ENCODE results near the gene MPG. TPM values are rescaled to one million over a fixed set of nuclear protein-coding genes. Genes with fewer than 3 reads are reported as not detected.

Gene MPG
- total RNA-seq, 2 donors from 2014 or later, result 111 to 138 TPM

DNA sequence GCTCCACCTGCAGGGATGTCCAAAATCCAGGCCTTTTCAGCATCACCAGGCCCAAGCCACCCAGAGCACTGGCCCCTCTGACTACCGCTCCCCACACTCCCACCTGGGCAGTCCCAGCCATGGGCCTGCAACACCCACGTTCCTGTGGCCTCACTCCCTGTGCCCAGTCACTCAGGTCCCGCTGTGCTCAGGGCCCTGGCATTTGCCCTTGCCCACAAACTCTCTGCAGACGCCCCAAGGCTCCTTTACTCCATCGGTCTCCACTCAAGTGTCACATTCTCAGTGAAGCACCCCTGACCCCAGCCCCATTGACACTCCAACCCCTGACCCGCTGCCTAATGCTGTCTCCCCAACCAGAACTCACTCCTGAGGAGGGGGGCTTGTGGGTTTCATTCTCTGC is 23.6 kb downstream of the MPG start:
- H3K9me3 ChIP-seq, result no peaks in the 10 kb centered on the region
- DNase-seq (ENCODE audit: low spot score), result no peak
- TF ChIP-seq, protein P1, sequence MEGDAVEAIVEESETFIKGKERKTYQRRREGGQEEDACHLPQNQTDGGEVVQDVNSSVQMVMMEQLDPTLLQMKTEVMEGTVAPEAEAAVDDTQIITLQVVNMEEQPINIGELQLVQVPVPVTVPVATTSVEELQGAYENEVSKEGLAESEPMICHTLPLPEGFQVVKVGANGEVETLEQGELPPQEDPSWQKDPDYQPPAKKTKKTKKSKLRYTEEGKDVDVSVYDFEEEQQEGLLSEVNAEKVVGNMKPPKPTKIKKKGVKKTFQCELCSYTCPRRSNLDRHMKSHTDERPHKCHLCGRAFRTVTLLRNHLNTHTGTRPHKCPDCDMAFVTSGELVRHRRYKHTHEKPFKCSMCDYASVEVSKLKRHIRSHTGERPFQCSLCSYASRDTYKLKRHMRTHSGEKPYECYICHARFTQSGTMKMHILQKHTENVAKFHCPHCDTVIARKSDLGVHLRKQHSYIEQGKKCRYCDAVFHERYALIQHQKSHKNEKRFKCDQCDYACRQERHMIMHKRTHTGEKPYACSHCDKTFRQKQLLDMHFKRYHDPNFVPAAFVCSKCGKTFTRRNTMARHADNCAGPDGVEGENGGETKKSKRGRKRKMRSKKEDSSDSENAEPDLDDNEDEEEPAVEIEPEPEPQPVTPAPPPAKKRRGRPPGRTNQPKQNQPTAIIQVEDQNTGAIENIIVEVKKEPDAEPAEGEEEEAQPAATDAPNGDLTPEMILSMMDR (IDR thresholded peaks at IDR 0.05), result no peak
- TF ChIP-seq POLR2AphosphoS5 (IDR thresholded peaks at IDR 0.05) (no peak), POLR2A (IDR thresholded peaks at IDR 0.05) (no peak)
- no peaks in the 10 kb centered on the region for H3K27me3 ChIP-seq (replicated peaks; ENCODE audit: insufficient read depth)
- peak overlapping the region; percentile 19 to 30 for H3K27ac ChIP-seq
- no peaks in the 10 kb centered on the region for H3K36me3 ChIP-seq
- no peak overlapping the region for H3K4me3 ChIP-seq
- WGBS, result 87% methylated on average over 6 of the region's 6 CpGs
- intact Hi-C loops (cut with DNase I), result no loop called here
- H3K4me1 ChIP-seq (replicated peaks), result no peaks in the 10 kb centered on the region

DNA sequence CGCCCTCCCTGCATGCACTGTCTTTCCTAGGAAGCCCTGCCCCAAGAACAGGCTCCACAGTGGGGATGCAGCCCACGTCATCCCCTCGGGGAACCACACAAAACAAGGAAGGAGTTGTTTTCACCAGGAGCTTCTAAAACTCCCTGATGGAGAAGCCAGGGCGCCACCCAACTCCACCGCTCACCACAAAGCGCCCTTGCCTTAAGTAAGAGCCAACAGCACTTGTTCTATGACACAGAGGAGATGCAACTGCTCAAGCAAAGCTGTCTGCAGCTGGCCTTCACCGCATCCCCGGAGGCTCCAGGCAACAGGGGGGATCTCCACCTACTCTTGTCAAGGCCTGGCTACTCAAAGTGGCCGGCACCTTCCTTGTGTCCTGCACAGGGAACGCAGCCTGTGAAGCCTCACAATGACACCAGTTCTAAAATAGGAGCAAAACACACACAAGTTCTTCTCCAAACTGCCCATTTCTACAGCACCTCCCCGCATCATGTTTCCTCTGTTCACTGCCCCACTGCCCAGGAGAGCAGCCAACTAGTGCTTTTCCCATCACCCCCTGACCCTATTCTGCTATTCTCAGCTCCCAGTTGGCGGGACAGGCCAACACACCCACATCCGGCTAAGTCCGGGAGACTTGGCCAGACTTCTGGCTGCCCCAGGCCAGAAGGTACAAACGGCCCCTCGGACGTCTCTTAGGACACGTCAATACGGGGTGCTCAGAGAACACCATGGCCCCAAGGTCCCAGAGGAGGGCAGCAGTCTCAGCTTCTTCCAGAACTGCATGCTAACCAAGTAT is 24.2 kb downstream of the MPG start:
- intact Hi-C loops (cut with DNase I), result no loop called here
- no peak overlapping the region for H3K4me3 ChIP-seq
- H3K27ac ChIP-seq, result peak overlapping the region; percentile 19 to 30
- no peaks in the 10 kb centered on the region for H3K27me3 ChIP-seq (replicated peaks; ENCODE audit: insufficient read depth)
- no peak for TF ChIP-seq POLR2A (IDR thresholded peaks at IDR 0.05)
- TF ChIP-seq, protein P1 (IDR thresholded peaks at IDR 0.05), result no peak
- peak; percentile 37 for TF ChIP-seq POLR2AphosphoS5 (IDR thresholded peaks at IDR 0.05)
- H3K9me3 ChIP-seq, result no peaks in the 10 kb centered on the region
- H3K36me3 ChIP-seq, result no peaks in the 10 kb centered on the region
- no peaks in the 10 kb centered on the region for H3K4me1 ChIP-seq (replicated peaks)
- no peak for DNase-seq (ENCODE audit: low spot score)
- WGBS, result 51% methylated on average over 19 of the region's 19 CpGs

DNA sequence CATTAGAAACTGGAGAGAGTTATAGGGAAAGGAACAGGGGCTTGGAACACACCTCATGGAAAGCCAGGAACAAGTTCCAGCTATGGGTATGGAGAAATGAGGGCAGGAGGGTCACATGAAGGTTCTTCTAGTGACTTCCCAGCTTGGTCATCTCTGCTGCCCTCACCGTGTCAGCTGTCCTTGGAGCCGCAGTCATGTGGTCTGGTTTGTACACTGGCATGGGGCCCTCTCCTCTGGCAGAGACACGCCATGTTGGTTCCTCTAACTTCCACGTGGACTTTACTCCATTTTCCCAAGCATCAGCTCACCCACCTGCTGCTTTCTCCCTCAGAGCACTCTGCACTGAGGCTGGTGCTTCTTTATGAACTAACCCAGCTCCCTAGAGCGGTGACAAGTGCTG is 26.3 kb downstream of the MPG start:
- WGBS, result 92% methylated on average over 5 of the region's 5 CpGs
- Histone ChIP-seq H3K9me3 (no peaks in the 10 kb centered on the region), H3K27ac (no peak overlapping the region), H3K27me3 (replicated peaks; ENCODE audit: insufficient read depth) (no peaks in the 10 kb centered on the region), H3K4me1 (replicated peaks) (no peaks in the 10 kb centered on the region), H3K36me3 (peaks cover 0 to 3% of the 10 kb centered on the region in 2 donors), H3K4me3 (no peak overlapping the region)
- TF ChIP-seq, protein P1 (IDR thresholded peaks at IDR 0.05), result no peak
- TF ChIP-seq POLR2A (IDR thresholded peaks at IDR 0.05), result no peak
- TF ChIP-seq POLR2AphosphoS5 (IDR thresholded peaks at IDR 0.05), result no peak
- intact Hi-C loops (cut with DNase I), result no loop called here
- DNase-seq (ENCODE audit: low spot score), result no peak

GRCh38 chr16:104928-105327 is 26.9 kb downstream of the MPG start:
- Histone ChIP-seq H3K27me3 (replicated peaks; ENCODE audit: insufficient read depth) (no peaks in the 10 kb centered on the region), H3K36me3 (peaks cover 0 to 3% of the 10 kb centered on the region in 2 donors), H3K9me3 (no peaks in the 10 kb centered on the region), H3K27ac (no peak overlapping the region), H3K4me3 (no peak overlapping the region), H3K4me1 (replicated peaks) (no peaks in the 10 kb centered on the region)
- 70% methylated on average over 3 of the region's 3 CpGs for WGBS
- no peak for TF ChIP-seq POLR2AphosphoS5 (IDR thresholded peaks at IDR 0.05)
- TF ChIP-seq POLR2A (IDR thresholded peaks at IDR 0.05), result no peak
- TF ChIP-seq, protein P1 (IDR thresholded peaks at IDR 0.05), result no peak
- intact Hi-C loops (cut with DNase I), result loop anchor here (5.0 kb wide), 2 partner anchors 72 to 257 kb away; partner anchors contain the start of gene HBA1
- DNase-seq (ENCODE audit: low spot score), result no peak

GRCh38 chr16:105521-105920 is 27.5 kb downstream of the MPG start:
- intact Hi-C loops (cut with DNase I), result loop anchor here (5.0 kb wide), 2 partner anchors 72 to 257 kb away; partner anchors contain the start of gene HBA1
- no peak overlapping the region for H3K4me3 ChIP-seq
- H3K36me3 ChIP-seq, result peaks cover 0 to 3% of the 10 kb centered on the region in 2 donors
- H3K9me3 ChIP-seq, result no peaks in the 10 kb centered on the region
- TF ChIP-seq, protein P1 (IDR thresholded peaks at IDR 0.05), result no peak
- TF ChIP-seq POLR2A (IDR thresholded peaks at IDR 0.05) (no peak), POLR2AphosphoS5 (IDR thresholded peaks at IDR 0.05) (no peak)
- H3K27me3 ChIP-seq (replicated peaks; ENCODE audit: insufficient read depth), result no peaks in the 10 kb centered on the region
- WGBS, result 94% methylated on average over 6 of the region's 6 CpGs
- no peak overlapping the region for H3K27ac ChIP-seq
- H3K4me1 ChIP-seq (replicated peaks), result no peaks in the 10 kb centered on the region
- no peak for DNase-seq (ENCODE audit: low spot score)
